HG02973 (cell line): ENCODE measurements around the gene ALOX5AP.
A peak's percentile ranks its signal among the peaks of the same experiment; 100 is the strongest.

Experiments used
- ATAC-seq: cut with Tn5 transposase; IDR thresholded peaks from one replicate; pipeline ENCODE4 v1.9.1; 2021; ENCODE audit warnings: moderate library complexity; ENCODE audit not compliant: unreplicated experiment

Gene ALOX5AP

DNA sequence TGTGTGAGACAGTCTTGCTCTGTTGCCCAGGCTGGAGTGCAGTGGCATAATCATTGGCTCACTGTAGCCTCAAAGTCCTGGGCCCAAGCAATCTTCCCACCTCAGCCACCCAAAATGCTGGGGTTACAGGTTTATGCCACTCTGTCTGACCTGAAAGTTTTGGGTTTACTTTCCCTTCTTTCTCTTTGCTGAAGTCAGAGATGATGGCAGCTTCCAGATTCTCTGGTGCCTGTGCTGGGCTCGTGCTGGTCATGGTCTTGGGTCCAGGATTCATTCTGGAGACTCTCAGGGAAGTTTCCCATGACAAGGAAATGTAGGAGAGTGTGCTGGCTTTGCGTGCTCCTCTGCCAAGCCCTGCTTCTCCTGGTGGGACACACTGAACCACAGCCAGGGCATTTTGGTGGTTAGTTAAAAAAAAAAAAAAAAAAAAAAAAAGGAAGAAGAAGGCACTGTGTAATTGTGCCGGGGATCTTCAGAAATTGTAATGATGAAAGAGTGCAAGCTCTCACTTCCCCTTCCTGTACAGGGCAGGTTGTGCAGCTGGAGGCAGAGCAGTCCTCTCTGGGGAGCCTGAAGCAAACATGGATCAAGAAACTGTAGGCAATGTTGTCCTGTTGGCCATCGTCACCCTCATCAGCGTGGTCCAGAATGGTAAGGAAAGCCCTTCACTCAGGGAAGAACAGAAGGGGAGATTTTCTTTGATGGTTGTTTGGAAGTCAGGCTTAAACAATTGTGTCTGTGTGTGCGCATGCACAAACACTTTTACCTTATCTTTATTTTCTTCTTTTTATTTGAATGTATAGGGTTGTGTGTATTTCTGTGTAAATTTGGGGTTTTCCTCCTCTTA, at the start of gene ALOX5AP:
Gene ALOX5AP, plus strand, starts transcription at position 519 of the 847 bp plus-strand sequence. Its CDS starts 63 bp downstream, at position 582.
- peak; percentile 72 for ATAC-seq

DNA sequence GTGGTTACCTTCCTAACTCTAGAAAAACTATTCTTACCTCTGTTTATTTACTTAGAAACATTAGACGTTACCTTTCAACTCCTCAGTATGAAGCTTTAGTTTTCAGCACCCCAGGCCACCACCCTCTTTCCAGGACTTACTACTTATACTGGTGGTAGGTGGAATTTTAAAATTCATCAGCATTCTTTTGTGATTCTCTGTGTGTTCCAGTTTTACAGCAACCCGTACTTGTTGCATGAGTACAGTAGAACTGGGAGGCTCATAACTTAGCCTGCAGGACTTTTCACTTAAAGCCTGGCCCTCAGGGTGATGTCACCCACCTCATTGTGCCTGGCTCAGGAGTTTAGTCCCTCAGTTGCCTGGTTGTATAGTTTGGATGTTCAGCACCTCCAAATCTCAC, 49.4 kb upstream of the ALOX5AP start:
- no peak for ATAC-seq

DNA sequence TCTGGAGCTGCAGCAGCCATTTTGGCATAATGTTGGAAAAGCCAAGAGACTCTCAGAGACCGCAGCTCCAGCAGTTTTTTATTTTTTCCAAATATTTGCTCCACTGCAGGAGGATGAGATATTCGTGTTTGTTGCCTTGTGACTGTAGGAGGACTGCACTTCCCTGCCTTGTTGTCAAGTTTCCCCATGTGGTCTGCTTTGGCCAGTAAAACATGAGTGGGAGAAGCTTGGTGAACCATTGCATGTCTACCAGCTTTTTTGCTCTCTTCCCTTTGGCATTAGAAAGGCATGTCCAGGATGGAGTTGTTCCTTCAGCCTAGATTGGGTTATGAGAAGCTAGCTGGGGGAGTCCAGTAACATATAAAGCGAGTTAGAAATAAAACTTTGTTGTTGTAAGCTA, 47.7 kb upstream of the ALOX5AP start:
- no peak for ATAC-seq

DNA sequence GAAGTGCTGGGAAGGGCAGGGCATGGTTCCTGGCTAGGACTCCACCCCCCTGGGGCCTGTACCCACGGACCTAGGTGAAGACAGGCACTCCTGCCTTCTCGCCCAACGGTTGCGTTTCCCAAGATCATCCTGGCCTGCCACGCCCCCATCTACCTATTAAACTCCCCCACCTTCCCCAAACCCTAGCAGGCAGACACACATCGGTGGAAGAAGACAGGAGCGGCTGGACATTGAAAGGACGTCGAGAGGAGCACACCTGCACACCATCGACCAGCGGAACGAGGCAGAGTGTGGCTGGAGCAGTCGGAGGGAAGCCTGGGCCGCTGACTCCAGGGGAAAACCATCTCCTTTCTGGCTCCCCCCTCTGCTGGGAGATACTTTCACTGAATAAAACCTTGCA, 45.6 kb upstream of the ALOX5AP start:
- ATAC-seq: no peak

DNA sequence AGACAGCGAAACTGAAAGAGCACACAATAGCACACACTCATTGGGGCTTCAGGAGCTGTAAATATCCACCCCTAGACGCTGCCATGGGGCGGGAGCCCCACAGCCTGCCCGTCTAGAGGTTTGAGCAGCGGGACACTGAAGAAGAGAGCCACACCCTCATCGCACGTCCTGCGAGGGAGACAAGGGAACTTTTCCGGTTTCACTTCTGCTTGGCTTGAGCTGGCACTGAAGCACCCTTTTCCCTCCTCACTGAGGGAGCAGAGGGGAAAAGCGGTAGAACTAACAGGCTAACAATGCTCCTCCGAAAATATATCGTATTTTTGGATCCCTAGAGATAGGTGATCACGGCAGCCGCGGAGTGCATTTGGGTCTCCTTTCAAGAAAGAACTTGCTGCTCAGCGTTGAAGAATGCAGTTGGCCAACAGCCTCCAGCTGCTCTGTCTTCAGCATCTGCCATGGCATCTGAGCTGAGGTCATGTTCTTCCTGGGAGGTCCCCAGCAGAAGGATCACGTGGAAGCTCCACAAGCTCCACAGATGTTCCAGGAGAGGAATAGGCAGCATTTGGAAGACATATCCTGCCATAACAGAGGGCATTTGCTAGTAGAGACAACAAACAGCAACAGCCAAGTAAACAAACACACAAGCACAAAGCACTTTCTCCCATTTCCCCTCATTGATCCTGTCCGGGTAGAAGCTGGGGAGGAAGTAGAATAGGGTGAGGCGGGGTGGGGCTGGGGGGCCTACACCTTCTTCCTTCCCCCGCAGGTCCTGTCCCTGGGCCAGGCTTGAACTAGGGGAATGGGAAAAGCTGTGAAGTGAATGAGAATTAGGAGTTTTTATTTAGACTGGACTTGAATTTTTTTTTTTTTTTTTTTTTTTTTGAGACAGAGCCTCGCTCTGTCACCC, 44.8 kb upstream of the ALOX5AP start:
- ATAC-seq: no peak

DNA sequence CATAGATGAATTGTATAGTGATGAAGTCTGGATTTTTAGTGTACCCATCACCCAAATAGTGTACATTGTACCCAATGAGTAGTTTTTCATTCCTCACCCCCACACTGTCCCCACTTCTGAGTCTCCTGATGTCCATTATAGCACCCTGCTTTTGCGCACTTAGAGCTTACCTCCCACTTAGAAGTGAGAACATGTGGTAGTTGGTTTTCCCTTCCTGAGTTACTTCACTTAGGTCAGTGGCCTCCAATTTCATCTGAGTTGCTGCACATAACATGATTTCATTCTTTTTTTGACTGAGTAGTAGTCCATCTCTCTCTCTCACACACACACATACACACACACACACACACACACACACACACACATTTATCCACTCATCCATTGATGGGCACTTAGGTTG, 43.2 kb upstream of the ALOX5AP start:
- no peak for ATAC-seq

DNA sequence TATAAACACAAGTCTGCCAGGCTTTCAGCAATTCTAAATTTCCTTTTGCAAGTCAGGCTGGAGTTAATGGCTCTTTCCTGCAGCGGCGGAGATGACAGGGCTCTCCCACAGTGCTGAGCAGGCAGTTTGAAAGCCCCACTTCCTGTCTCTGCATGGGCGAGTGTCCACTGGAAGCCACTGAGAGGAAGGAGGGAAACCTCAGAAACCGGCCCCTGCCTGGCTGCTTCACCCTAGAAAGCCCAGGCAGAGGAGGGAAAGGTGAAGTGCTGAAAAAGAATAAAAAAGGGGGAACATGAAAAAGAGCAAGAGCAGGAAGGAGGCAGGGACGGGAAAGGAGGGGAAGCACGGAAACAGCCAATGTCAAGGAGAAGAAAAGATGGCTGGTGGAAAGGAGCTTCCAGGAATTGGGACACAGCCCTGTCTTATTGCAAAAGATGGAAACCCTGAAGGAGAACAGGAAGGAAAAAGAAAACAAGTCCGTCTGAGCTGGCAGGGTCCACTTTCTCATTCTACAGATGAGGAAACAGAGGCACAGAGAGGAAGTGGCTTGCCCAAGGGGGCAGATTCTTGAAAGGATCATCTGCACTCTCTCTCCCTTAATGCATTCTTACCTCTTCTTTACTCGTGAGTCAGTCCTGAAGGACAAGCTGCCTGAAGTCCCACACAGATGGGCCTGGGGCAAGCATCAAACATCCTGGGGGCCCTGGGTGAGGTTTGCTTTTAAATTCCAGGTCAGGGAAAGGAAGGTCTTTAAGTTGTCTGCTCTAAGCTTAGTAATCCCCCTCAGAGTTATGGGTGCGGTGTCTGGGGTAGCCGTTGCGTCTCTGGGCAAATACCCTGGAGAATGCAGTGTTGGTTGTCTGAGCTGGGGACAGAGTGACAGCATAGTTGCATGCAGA, 38.8 kb upstream of the ALOX5AP start:
- ATAC-seq: no peak

DNA sequence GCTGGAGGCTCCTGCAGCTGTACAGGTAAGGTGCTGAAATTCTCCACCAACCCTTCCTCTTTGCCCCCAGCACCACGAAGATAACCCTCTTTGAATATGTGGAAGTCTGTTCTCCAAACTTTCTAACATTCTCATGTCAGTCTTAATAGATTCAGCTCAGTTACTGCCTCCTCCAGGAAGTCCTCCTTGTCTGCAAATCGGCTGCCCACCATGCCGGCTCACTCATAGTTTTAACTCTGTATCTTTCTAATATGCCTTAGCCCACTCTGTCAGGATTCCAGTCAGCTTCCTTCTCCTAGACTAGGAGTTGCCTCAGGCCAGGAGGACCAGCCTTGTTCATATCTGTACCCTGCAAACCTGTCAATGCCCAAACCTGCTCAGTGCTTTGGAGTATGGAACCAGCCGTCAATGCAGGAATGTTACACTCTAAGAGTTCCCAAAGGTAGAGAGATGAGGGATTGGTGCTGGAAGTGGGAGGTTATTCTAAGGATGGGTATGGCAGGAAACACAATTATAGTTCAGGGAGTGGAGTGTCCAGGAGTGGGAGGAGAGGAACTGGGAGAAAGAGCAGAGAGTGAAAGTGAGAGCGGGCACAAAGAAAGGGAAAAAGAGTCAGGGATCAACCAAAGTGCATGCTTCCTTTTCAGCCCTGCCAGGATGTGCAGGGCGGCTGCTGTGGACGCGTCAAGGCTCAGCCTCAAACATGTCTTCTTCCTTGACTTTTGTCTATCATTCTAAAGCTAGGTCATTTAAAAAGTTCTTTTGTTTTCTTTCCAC, 38.0 kb upstream of the ALOX5AP start:
- ATAC-seq: no peak

DNA sequence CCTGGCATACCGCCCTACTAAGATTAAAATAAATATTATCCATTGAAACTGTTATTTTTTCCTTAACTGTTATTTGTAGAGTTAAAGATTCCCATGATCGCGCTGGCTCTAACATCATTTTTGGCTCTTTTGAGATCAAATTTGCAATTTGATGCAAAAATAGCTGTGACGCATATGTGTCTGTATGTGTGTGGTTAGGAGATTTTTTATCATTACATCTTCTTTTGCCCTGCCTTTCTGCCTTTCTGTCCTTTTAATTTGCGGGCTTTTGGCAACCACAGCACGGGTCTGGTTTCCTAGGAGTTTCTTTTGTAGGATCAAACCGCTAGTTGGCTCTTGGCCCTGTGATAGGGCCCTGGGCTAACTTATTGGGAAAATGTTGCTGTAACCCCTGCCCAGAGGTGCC, 37.3 kb upstream of the ALOX5AP start:
- no peak for ATAC-seq

DNA sequence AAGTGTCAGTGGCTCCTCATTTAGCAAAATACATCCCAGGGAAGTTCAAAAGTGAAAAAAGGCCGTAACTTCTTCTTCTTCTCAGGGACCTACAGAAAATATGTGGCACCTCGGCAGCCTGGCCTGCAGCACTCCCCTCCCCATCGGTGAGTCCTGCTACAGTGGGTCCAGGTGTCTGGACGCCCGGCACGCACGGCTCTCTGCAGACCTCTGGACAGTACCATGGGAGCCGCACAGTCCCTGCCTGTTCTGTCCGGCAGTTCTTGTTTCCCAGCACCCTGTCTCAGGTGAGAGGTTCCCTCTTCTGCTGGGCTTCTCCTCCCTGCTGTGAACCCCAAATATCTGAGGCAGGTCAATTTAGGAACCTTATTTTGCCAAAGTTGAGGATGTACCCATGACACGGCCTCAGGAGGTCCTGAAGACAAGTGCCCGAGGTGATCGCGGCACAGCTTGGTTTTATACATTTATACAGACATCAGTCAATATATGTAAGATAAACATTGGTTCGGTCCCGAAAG, 36.8 kb upstream of the ALOX5AP start:
- no peak for ATAC-seq

DNA sequence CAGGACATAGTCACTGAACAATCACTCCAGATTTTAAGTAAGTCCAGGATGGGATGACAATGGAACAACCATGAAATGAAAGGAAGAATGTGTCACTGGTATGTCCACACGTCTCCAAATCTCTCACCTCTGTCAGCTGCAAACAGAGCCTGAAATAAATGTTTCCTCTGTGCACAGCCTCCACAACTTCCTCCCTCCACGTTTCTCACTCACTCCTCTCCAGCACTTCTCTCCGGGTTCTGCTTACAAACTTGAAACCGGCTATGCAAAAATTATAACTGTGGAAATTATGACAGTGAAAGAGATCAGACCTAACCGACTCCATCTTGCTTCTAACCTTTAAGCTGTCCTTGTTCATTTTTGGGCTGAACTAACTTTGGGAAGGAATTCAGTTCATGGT, 35.0 kb upstream of the ALOX5AP start:
- ATAC-seq: no peak

DNA sequence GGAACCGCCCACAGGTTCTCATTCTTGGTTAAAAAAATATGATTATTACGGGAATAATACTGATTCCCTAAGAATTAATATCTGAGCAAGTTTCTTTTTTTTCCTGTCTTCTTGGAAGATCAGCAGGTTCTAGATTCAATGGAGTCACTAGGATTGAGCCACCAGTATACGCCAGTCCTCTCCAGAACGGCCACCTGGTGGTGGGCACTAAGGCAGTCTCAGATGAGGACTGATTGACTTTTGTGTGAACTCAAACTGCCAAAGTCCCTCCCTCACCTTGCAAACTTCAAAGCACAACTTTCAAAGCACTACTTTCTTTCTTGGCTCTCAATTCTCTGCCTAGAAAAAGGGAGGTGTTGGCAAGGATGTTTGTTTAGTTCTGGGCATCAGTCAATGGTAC, 33.3 kb upstream of the ALOX5AP start:
- ATAC-seq: no peak

DNA sequence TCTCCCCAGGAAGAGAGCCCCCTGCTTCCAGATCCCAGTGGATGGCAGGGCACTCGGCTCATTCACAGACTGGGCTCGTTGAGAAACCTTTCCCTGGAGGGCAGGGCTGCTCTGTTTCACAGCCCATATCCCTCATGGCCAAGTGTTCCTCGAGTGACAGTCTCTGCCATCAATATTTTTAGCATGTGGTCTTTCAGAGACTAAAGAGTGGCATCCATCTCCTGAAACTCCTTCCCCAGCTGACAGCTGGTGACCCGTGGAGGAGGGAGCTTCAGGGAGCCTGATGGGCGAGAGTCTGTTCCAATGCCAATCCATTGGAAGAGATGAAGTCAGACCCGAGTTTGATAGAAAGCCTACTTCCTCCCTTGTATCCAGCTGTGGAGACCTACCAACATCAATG, 30.7 kb upstream of the ALOX5AP start:
- ATAC-seq: no peak

DNA sequence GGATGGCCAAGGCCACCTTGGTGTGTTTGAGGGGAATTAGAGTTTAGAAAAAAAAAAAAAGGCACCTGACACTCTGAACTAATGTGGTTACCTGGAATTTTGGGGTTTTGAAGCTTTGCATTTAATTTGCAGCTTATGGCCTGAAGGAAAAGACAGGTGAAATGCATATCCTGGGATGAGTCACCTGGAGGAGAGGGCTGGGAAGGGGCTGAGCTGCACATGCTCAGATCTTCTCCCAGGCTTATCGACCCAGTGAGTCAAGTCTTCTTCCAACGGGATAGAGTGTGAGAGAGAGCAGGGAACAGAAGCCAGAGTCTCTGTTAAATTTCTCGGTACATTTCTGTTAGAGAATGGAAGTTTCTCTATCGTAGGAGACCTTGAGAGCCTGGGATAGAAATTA, 29.7 kb upstream of the ALOX5AP start:
- no peak for ATAC-seq

DNA sequence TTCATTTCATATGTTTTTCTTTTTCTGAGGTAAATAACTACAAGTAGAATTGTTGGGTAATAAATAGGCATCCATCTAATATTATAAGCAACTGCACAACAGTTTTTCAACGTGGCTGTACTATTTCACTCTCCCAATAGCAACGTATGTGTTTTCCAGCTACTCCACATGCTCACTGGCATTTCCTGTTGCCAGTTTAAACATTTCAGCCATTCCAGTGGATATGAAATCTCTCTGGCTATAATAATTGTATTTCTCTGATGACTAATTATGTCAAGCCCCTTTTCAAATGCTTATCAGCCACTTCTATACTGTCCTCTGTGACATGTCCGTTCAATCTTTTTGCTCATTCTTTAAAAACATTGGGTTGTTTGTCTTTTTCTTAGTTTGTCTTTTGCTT, 26.8 kb upstream of the ALOX5AP start:
- ATAC-seq: no peak

DNA sequence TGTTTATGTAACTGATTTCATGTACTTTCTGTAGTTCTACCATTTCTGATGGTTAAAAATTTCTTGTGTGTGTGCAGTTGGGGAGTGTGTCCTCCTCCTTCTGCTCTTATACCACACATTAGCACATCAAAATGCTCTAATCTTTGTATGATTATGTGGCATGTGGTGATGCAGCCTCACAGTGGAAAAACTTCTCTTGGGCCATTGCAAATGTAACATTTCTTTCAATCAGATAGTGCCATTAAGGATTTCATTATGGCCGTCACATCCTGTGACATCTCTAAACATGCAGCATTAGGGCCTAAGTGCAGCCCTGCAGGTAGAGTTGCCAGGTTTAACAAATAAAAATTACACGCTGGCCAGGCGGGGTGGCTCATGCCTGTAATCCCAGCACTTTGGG, 24.9 kb upstream of the ALOX5AP start:
- no peak for ATAC-seq

DNA sequence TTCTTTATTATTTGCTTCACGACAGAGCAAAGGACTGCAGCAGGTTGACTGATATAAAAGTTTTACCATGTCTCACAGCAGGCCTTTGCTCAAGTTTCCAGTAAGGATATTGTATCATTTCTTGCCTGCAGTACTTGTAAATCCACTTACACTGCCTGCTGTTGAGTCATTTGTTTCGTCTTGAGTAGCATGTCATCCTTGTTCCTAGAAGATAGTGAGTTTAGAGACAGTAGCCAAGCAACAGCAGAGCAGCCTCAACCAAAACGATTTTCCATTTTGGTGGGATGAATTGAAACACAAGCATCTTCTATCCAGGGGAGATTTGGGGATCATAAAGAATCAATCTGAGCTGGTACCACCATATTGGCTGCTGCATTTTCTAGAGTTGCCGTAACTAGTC, 24.0 kb upstream of the ALOX5AP start:
- ATAC-seq: no peak

DNA sequence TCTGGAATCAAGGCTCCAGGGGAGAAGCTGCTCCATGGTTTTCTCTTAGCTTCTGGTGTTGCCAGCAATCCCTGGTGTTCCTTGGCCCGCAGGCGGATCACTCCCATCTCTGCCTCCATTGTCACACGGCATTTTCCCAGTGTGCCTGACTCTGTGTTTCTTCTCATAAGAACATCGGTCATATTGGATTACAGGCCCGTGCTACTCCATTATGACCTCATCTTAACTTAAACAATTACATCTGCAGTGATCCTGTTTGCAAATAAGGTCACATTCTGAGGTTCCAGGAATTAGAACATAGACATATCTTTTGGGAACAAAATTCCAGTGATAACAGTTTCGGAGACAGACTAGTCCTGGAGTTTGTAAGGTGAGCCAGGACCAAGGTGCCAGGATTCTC, 23.5 kb upstream of the ALOX5AP start:
- ATAC-seq: no peak

DNA sequence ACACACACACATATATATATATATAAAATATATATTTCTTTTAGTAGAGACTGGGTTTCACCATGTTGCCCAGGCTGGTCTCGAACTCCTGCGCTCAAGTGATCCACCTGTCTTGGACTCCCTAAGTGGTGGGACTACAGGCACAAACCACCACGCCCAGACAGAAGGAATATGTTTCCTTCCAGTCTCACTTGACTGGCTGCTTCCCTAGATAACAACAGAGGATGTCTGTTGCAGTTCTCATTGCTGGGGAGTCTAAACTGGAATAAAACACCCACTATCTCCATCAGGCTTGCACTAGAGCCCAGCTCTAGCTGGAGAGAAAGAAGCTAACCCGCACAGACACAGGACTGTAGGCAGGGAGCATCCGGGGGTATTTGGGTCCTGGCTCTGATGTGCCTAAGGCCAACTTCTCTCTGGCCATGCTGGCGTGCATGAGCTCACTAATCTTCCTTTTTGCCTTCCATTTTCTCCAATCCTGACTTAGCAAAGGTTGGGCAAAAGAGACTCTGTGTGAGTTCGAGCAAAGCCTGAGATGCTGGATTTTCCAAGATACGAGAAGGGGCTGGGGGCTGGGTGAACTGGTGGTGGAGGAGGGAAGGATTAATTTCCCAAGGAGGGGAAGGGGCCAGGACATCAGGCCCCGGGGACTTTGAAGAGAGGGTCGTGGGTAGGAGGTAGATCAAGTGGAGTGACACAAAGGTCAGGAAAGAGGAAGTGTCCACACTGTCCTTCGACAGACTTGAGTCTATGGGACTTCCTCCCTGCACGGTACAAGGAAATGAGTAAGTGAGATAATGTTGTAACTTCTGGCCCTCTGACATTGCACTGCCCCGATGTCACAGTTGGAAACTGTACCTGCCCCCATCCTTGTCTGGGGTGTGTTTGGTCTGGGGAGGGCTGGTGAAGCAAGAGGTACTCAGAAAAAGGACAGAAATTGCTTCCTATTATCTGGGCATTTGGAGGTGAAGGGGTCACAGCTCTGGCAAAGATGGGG, 22.5 kb upstream of the ALOX5AP start:
- ATAC-seq: no peak
